ENCODE data around the gene TMEM51.

- TF ChIP-seq MAX (IDR thresholded peaks at IDR 0.05; ENCODE audit: low read depth, low read length) (no peak), CTCF (IDR thresholded peaks at IDR 0.05; ENCODE audit: low read depth, low read length) (no peak), POLR2A (IDR thresholded peaks at IDR 0.05; ENCODE audit: extremely low read depth, insufficient read length) (no peak)
Measured at GRCh38 chr1:15168479-15168878, 14.9 kb downstream of the TMEM51 start.
